Measurements from ENCODE around the gene GPR83. TPM values are rescaled to one million over a fixed set of nuclear protein-coding genes. Genes with fewer than 3 reads are reported as not detected.

Gene GPR83
- polyA plus RNA-seq (2012; ENCODE audit: insufficient read depth, insufficient read length, low read depth) = 0.45 TPM

DNA sequence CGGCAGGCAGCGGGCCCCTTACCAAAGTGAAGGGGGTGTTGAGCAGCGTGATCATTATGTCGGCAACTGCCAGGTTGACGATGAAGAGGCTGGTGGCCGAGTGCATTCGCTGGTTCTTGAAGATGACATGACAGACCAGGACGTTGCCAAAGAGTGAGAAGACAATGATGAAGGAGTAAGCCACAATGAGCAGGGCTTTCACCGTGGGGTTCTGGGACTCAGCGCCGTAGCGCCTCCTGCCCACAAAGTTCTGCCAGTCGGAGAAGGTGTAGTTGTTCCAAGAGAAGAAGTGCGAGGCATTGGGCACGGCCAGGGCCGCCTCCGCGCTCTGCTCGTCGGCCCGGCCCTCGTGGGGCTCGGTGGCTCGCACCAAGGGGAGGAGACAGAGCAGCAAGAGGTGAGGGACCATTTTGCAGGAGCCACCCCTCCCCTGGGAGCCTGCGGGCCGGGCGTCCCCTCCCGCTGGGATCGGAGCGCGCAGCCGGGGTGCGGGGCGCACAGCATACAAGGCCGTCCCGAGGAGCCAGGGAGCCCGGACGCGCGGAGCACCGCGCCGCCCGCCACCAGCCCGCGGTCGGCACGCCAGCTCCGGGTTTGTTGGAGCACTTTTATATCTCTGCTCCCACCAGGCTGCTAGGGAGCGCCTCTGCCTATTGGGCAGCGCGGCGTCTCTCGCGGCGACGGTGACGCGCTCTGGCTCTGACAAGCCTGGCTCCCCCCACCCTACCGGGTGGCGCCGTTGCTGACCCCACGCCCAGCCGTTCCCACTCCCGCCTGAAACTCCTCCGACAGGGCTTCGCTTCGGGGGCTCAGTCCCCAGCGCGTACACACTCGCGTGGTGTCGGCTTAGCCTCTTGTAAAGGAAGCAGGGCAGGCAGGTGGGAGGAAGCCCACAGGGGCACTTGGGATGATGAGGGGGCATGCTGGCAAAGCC, at the start of gene GPR83:
Gene GPR83 (minus strand): TSS at position 581 of the 934 bp plus-strand sequence. CDS start 172 bp downstream, at position 409.
- Histone ChIP-seq H3K36me3 (no peaks in the 10 kb centered on the region), H3K4me1 (no peaks in the 10 kb centered on the region), H3K27me3 (peaks cover 37% of the 10 kb centered on the region), H3K9me3 (no peaks in the 10 kb centered on the region), H3K4me3 (ENCODE audit: low read depth, low read length) (peak within 1 kb of the TSS; percentile 48)
- peak; percentile 61 for DNase-seq
- TF ChIP-seq, protein P1, sequence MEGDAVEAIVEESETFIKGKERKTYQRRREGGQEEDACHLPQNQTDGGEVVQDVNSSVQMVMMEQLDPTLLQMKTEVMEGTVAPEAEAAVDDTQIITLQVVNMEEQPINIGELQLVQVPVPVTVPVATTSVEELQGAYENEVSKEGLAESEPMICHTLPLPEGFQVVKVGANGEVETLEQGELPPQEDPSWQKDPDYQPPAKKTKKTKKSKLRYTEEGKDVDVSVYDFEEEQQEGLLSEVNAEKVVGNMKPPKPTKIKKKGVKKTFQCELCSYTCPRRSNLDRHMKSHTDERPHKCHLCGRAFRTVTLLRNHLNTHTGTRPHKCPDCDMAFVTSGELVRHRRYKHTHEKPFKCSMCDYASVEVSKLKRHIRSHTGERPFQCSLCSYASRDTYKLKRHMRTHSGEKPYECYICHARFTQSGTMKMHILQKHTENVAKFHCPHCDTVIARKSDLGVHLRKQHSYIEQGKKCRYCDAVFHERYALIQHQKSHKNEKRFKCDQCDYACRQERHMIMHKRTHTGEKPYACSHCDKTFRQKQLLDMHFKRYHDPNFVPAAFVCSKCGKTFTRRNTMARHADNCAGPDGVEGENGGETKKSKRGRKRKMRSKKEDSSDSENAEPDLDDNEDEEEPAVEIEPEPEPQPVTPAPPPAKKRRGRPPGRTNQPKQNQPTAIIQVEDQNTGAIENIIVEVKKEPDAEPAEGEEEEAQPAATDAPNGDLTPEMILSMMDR (IDR thresholded peaks at IDR 0.05; ENCODE audit: low read depth, low read length) = no peak

DNA sequence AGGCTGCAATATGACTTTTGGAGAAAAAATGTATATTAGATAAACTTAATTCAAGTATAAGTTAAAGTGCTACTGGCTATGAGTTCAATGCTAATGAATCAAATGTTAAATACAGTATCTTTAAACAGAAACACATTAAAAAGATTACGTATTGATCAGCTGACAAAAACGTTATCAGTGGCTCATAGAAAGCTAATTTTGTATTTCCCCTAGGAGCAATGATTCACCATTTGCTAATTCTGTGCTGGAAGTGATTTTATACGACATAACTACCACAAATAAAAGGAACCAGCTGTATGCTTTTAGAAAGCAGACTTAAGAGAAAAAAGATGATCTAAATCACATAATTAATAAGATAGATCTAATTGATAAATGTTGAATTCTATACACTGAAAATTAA, 48.8 kb upstream of the GPR83 start:
- Histone ChIP-seq H3K36me3 (peaks cover 28% of the 10 kb centered on the region), H3K9me3 (no peaks in the 10 kb centered on the region), H3K4me1 (no peaks in the 10 kb centered on the region), H3K4me3 (ENCODE audit: low read depth, low read length) (no peak overlapping the region), H3K27me3 (no peaks in the 10 kb centered on the region)
- TF ChIP-seq, protein P1 (IDR thresholded peaks at IDR 0.05; ENCODE audit: low read depth, low read length) = no peak
- no peak for DNase-seq

DNA sequence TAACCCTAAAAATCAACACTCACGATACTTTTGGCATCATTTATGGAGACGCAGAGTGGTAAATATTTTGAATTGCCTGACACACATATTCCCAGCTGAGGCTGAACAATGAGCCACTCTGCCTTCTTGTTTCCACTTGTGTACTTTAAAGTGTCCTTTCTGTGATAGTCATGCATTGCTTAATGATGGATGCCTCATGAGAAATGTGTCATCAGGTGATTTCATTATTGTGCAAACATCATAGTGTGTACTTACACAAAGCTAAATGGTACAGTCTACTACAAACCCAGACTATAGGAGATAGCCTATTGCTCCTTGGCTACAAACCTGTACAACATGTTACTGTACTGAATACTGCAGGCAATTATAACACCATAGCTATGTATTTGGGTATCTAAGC, 48.2 kb upstream of the GPR83 start:
- Histone ChIP-seq H3K27me3 (no peaks in the 10 kb centered on the region), H3K4me3 (ENCODE audit: low read depth, low read length) (no peak overlapping the region), H3K9me3 (no peaks in the 10 kb centered on the region), H3K36me3 (peaks cover 29% of the 10 kb centered on the region), H3K4me1 (no peaks in the 10 kb centered on the region)
- no peak for DNase-seq
- TF ChIP-seq, protein P1 (IDR thresholded peaks at IDR 0.05; ENCODE audit: low read depth, low read length) = no peak

GRCh38 chr11:94449029-94449428, 47.8 kb upstream of the GPR83 start:
- peaks cover 32% of the 10 kb centered on the region for H3K36me3 ChIP-seq
- no peak overlapping the region for H3K4me3 ChIP-seq (ENCODE audit: low read depth, low read length)
- TF ChIP-seq, protein P1 (IDR thresholded peaks at IDR 0.05; ENCODE audit: low read depth, low read length) = no peak
- DNase-seq = no peak
- H3K4me1 ChIP-seq = no peaks in the 10 kb centered on the region
- H3K9me3 ChIP-seq = no peaks in the 10 kb centered on the region
- no peaks in the 10 kb centered on the region for H3K27me3 ChIP-seq

GRCh38 chr11:94447149-94447548, 45.9 kb upstream of the GPR83 start:
- Histone ChIP-seq H3K27me3 (no peaks in the 10 kb centered on the region), H3K36me3 (peaks cover 32% of the 10 kb centered on the region), H3K9me3 (no peaks in the 10 kb centered on the region), H3K4me3 (ENCODE audit: low read depth, low read length) (no peak overlapping the region), H3K4me1 (no peaks in the 10 kb centered on the region)
- TF ChIP-seq, protein P1 (IDR thresholded peaks at IDR 0.05; ENCODE audit: low read depth, low read length) = no peak
- DNase-seq = no peak

GRCh38 chr11:94445641-94446040, 44.4 kb upstream of the GPR83 start:
- Histone ChIP-seq H3K4me1 (no peaks in the 10 kb centered on the region), H3K4me3 (ENCODE audit: low read depth, low read length) (no peak overlapping the region), H3K9me3 (no peaks in the 10 kb centered on the region), H3K27me3 (no peaks in the 10 kb centered on the region), H3K36me3 (peaks cover 32% of the 10 kb centered on the region)
- TF ChIP-seq, protein P1 (IDR thresholded peaks at IDR 0.05; ENCODE audit: low read depth, low read length) = no peak
- no peak for DNase-seq

All from BE2C (cell line).